NCI-H446 treated with DMSO at 0.1 percent for 48 hours (cell line): ENCODE measurements around the gene GPT2.
"Not testable (repeated sequence)": the region's sequence is repeated elsewhere in the genome, so short reads cannot be mapped to it uniquely, and the experiment has no call there.

Source experiments
- DNase-seq: peaks from one replicate; lab custom pipeline; 2025; lab: John Stamatoyannopoulos, UW

Gene GPT2

DNA sequence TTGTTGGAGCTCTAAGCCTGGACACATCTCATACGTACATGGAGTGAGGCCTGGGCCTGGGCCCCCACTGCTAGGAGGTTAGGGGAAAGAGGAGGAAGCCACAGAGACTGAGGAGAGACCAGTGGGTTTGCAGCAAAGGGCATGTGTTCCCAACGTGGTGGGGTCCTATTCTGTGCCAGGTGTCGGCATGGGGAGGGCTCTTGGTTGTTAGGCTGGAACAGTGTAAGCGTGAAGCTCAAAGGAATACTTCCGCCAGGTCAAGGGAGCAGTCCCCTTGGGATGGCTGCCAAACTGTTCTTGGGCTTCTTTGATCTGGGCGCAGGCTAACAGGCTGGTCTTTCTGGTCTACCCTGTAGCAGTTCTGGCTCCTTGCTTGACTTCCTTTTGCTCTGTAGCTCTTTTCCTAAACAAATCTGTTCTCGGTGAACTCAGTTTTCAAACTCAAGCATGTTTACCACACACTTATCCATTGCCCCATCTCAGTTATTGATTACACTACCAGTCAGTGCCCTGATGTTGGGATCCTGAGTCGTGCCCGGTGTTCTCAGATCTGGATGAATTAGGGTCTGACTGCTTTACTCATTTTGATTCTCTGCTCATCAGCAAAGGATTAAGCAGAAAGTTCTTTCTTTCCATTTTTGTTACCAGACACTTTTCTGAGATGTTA, 36.4 kb downstream of the GPT2 start:
- no peak for DNase-seq

DNA sequence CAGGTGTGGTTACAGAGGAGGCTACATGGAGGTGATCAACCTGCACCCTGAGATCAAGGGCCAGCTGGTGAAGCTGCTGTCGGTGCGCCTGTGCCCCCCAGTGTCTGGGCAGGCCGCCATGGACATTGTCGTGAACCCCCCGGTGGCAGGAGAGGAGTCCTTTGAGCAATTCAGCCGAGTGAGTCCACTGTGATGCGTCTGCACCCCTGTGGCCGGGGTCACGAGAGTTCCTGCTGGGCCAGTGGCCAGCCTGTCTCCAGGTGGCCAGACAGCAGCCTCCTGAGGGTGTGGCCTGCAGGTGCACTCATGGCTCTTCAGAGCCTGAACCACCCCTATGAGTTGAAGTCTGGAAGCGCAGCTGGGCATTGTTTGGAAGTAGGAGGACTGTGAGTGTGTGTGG, 38.1 kb downstream of the GPT2 start:
- no peak for DNase-seq

DNA sequence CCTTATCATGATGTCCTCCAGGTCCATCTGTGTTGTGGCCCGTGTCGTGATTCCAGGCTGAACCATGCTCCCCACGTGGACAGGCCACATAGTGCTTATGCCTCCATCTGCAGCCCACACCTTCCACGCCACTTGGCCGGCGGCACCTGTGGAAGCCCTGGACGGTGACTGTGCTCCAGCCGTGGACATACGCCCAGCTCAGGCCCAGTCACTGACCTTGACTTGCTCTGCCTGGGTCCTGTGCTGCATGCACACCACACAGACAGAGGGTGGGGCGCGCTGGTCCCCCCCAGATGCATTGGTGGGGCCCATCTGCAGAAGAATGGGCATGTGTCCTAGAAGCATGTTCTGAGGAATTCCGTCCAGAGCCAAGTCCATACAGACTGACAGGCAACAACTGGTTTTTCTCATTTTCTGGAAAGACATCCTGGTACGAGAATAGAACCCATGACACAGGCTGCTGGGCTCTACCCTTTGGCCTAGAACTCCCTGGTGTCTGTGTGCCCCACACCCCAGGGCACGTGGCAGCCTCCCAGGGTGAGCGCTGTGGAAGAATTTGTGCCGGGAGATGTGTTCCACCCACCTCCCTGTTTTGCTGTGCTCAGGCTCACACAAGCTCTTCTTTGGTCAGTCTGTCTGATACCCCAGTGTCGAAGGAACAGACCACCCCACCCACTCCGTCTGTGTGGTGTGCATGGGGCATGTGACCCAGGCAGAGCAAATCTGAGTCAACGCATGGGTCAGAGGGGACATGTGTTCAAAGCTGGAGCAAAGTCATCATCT, 39.5 kb downstream of the GPT2 start:
- DNase-seq: no peak

DNA sequence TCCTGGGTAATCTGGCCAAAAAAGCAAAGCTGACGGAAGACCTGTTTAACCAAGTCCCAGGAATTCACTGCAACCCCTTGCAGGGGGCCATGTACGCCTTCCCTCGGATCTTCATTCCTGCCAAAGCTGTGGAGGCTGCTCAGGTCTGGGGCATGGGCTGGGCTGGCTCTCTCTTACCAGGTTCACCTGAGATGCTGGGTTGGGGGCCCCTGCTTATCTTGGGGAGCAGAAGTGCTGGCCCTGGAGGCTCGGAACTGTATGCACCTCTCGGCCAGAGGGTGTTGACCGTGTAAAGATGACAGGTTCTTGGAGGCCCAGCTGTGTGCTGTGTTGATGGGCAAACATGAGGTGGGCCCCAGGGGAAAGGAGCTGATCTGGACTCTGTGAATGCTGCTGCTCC, 40.2 kb downstream of the GPT2 start:
- DNase-seq: no peak

DNA sequence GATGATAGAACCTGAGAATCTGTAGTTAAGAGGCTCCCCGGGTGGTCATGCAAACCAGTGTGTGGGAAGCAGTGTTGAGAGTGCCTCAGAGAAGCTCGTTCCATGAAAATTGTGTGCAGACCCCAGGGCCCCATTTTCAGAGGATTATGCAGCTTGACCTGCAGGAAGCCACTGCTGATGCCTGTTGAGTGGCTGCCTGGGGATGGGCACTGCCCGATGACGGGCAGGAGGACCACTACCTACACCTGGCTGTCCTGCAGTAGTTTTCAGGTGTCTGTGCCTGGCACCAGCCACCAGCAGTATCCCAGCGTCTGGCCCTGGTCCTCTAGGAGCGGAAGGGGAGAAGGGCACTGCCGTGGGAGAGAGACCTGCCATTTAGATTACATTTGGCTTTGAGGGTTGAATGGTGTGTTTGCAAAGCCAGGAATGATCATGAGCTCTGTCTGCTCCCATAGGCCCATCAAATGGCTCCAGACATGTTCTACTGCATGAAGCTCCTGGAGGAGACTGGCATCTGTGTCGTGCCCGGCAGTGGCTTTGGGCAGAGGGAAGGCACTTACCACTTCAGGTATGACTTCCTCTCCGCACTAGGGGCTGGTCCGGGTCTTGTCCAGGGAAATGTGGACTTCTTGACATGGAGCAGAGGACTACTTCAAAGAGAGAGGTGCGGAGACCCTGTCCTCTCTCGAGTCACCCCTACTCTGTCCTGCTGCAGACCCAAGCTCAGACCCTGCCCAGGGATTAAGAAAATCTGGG, 42.5 kb downstream of the GPT2 start:
- DNase-seq: no peak

DNA sequence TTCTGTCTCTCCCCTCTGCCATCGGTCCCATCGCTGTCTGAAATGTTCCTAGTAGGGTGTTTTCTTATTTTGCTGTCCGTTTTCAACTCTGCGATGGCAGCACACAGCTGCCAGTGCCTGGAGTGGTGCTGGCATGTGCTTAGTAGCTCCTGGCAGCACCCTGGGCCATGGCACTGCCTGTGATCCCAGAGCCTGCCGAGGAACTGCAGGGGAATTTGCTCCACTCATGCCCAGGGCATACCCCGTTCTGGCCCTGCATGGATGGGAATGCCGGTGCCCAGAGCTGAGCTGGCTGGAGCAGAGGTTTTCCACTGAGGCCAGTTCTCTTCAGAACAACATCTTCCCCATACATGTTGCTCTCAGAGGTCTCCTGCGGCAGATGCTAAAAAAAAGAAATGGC, 43.1 kb downstream of the GPT2 start:
- DNase-seq: no peak

DNA sequence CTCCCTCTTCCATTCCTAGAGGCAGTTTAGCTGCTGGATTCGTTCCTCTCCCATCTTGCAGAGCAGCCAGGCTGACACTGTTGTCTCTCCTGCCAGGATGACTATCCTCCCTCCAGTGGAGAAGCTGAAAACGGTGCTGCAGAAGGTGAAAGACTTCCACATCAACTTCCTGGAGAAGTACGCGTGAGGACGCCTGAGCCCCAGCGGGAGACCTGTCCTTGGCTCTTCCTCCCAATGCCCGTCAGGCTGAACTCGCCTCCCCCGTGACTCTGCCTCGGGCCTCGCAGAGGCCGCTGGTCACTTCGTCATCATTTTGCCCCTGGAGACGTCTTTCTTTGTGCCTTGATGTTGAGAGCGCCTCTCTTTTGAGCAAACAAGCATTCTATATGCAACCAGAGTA, 44.6 kb downstream of the GPT2 start:
- DNase-seq: no peak

DNA sequence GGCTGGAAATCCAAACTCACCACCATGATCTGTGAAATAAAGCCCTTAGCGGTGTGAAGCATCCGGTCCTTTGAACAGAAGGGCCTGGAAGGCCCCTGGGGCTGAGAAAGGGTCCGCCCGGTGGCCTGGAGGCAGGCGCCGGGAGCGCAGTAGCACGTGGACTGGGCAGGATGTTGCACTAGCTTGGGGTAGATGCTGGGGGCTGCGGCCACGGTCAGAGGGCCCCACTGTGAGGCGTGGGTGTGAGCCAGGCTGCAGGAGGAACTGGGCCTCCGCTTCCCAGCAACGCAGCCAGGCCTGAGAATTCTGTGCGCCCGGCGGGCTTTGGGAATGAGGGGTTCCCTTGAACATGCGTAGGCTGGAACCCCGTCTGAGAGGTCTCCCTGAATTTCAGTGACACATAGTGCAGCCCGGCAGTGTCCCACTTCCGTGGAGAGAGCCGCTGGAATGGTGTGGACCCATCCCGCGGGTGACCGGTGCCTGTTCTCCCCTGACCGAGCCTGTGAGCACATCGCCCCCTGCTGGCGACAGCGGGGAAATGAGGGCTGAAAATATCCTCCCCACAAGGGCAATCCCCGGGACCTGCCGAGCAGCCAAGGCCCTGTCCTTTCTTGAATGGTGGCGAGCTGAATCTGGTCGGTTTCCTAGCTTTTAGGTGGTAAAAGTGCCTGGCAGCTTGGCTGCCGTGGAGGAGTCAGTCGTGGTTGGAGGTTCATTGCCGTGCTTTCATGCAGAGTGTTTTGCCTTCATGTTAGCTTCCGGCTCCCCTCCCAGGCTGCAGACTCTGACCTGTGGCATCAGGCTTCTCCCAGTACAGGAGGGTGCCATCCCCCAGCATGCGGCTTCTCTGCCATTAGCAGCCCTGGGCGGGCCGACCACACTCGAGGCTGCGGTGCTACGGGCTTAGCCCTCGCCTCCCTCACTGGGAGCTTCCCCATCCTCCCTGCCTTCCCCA, 45.5 kb downstream of the GPT2 start:
- DNase-seq: no peak

DNA sequence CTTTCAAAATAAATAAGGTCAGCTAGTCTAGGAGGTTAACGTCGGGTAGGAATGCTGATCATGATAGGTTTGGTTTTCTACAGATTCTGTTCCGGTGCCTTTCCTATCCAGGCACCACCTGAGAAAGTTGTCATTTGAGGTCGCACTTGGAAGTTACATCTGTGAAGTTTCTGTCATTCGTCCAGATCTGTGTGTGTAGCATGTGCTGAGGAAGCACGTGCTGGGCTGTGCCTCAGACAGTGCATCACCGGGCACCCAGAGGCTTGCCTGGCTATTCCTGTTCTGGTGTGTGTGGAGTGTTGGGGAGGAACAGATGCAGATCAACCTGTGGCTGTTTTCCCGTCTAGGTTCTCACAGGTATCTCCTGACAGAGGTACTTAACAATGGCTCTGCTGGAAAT, 46.7 kb downstream of the GPT2 start:
- no peak for DNase-seq

DNA sequence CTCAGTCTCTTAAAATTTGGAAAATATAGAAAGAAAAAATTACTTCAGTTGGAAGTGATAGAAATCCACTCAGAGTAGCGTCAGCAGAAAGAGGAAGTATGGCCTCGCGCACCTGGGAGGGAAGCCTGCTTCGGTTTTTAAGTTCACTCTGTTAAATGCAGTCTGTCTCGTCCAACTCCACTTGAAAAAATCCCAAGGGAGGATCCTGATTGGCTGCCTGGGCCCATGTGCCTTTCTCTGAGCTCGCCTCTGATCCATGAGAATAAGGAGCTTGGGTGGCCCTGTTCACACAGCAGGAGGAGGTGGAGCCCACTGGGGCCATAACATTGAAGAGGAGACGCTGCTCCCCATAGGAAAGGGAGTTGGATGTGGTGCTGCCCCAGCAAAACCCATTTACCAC, 48.6 kb downstream of the GPT2 start:
- DNase-seq: no peak

DNA sequence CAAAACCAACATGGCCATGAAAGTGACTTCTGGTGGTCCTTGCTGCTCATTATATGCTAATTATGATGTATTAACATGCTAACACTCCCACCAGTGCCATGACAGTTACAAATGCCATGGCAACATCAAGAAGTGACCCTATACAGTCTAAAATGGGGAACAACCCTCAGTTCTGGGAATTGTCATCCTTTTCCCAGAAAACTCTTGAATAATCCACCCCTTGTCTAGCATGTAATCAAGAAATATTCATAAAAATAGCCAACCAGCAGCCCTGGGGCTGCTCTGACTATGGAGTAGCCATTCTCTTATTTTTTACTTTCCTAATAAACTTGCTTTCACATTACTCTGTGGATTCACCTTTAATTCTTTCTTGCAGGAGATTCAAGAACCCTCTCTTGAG, 53.4 kb downstream of the GPT2 start:
- no peak for DNase-seq

DNA sequence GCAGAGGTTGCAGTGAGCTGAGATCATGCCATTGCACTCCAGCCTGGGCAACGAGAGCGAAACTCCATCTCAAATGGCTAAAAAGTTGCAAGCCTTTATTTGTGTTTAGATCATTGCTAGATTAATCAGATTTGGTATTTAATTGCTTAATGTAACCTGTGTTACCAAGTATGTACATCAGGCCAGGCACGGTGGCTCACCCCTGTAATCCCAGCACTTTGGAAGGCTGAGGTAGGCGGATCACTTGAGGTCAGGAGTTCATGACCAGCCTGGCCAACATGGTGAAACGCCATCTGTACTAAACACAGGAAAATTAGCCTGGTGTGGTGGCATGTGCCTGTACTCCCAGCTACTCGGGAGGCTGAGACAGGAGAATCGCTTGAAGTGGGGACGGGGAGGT, 60.6 kb downstream of the GPT2 start:
- DNase-seq: not testable (repeated sequence)

DNA sequence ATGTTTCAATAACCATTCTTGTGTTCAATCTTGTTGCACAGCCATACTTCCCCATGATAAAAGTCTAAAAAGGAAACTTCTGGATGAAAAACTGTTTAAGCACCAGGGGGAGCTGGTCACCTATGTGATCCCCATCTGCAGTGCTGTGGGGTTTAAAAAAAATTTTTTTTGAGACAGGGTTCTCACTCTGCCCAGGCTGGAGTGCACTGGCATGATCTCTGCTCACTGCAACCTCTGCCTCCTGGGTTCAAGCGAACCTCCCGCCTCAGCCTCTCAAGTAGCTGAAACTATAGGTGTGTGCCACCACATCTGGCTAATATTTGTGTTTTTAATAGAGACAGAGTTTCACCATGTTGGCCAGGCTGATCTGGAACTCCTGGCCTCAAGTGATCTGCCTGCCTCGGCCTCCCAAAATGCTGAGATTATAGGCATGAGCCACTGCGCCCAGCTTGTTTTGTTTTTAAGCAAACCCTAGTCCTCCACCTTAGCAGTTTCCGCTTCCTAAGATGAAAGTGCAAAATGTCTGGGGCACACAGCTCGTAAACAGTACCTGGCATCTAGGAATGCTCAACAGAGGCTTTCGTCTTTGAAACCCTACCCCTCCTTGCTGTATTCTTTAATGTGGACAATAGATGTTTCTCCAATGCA, 63.9 kb downstream of the GPT2 start:
- DNase-seq: no peak

DNA sequence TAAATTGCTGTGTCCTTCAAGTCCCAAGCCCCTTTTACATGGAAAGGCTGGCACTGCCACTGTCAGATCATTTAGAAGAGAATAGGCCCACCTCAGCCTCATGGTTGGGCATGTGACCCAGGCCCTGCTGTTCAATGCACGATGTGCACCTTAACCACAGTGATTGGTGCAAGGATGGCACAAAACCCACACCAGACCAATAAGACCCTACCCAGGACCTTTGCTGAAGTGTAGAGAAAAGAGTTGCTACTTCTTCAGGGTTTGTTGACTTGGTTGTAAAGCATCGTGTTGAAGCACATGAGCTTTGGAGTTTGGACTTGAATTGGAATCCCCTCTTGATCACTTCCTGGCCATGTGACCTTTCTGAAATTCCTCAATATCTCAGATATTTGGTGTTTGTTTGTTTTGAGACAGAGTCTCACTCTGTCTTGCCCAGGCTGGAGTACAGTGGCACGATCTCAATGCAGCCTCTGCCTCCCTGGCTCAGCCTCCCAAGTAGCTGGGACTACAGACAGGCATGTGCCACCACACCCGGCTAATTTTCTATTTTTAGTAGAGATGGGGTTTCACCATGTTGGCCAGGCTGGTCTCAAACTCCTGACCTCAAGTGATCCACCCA, 64.5 kb downstream of the GPT2 start:
- DNase-seq: no peak

DNA sequence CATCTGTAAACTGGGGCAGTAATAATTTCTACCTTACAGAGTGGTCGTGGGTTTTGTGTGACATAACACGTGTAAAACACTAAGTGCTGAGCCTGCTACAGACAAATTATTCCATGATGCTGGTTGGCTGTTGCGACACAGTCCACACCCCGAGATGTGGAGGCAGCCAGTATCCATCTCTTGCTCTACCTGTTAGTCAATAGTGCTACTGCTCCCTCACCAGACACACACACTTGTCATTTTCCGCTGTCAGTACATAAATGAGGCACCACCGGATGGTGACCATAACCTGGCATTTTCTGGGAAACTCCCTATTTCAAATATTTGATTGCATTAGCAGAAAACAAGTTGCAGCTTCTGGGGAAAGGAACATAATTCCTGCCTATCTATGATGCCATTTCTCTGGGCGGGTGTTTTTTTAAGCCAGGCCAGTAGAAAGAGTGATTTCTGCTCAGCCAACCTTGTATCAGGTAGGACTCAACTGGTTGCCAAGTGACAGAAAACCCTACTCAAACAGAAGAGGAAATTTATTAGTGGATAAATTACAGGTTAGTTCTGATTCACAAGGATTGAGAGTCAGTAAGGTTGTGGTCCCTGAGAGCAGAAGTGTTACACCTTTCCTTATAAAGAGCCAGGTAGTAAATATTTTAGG, 65.2 kb downstream of the GPT2 start:
- no peak for DNase-seq

DNA sequence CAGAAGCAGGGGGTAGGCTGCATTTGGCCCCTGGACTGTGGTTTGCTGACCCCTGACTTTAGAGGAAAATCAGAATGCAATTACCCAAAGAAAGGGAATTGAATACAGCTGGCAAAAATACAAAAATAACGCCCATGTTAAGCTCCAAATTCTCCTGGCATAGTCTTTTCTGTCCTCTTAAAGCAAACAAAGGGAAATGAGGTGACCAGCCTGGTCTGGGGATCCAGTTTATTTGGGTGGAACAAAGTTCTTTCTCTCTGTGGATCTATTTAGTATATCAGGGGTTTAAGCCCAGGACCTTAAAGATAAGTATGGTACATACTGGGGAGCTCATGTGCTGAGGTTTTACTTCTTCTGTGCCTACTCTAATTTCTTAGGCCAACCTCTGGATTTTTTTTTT, 65.8 kb downstream of the GPT2 start:
- DNase-seq: no peak

DNA sequence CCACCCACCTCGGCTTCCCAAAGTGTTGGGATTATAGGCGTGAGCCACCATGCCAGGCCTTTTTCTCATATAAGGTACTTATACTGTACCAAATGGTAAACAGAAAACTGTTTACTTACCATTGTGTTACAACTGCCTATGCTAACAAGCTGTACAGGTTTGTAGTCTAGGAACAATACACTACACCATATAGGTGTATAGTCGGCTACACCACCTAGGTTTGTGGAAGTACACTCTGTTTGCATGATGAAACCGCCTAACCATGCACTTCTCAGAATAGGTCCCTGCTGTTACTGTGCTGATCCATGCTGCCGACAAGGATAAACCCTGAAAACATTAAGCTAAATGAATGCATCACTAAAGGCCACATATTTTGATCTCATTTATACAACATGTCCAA, 70.4 kb downstream of the GPT2 start:
- DNase-seq: no peak

DNA sequence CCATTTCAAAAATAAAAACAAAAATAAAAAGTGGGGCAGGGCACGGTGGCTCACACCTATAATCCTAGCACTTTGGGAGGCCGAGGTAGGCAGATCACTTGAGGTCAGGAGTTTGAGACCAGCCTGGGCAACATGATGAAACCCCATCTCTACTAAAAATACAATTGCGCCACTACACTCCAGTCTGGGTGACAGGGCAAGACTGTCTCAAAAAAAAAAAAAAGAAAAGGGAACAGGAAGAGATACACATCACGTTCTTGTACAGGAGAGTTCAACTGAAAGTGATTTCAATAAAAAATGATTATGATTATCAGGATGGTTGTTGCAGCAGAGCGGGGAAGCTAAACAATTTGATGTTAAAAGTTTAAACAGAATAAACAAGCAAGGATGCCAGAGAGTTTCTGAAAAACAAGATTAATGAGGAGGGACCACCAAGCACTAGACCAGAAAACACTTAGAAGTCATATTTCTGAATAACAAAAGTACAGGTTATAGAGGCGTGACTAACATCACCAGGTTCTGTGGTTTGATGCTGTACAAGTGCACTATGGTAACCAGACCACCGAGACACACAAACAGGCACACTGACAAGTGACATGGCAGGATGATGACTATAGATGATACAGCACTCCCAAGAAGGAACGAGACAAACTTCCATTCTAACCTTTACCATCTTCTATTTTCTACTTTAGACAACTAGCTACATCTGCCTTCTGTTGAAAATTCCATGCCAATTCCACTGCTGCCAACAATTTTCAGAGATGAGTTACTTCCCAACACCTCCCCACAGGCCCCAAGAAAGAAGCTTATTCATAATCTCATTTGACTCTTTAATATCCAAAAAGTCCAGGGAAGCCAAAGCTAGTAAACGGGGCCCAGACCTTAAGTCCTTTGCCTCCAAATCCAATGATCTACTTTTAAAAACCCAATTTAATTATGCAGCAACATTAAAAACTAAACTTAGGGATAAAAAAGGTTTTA, 77.5 kb downstream of the GPT2 start:
- no peak for DNase-seq

DNA sequence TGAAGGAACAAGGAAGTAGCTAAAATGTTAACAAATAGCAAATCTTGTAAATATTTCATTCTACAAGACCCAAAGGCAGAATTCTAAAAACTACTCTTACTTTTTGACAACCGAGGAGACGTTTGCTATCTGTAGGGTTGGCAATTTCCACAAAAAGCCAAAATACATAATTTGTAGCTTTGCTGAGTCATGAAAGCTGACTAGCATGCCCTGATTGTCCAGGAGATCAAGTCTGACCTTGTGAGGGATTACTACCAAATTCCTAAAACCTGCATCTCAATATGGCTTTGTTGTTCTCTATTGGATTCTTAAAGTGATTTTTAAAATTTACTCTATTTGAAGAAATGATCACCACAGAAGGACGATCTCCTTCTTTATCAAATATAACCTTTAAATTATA, 78.5 kb downstream of the GPT2 start:
- no peak for DNase-seq
